GM10266 (cell line): Measurements from ENCODE around the gene RAB20.

Experiments
- DNase-seq: peaks from one replicate; pipeline ENCODE4 v3.0.0; 2012; ENCODE audit errors: extremely low spot score
- CTCF ChIP-seq: IDR thresholded peaks from 2 replicates; pipeline ENCODE4 v1.5.1; 2012; ENCODE audit warnings: mild to moderate bottlenecking, low read depth; ENCODE audit not compliant: control insufficient read depth, insufficient read depth; ENCODE audit errors: missing control alignments

The RAB20 gene

GRCh38 chr13:110565296-110565695 lies 3.8 kb upstream of the RAB20 start:
- peak; percentile 5 for DNase-seq

GRCh38 chr13:110564472-110564985 lies 3.0 kb upstream of the RAB20 start:
- no peak for TF ChIP-seq CTCF
- peak; percentile 3 for DNase-seq

More at GRCh38 chr13:110565296-110565695, 3.8 kb upstream of the RAB20 start:
- TF ChIP-seq CTCF, result no peak

GRCh38 chr13:110563463-110563774 lies 1.9 kb upstream of the RAB20 start:
- no peak for TF ChIP-seq CTCF
- DNase-seq, result no peak

- no peak for DNase-seq
- TF ChIP-seq CTCF, result no peak
These were observed 1.4 kb upstream of the RAB20 start for GRCh38 chr13:110562696-110563462.

- no peak for DNase-seq
- peak; percentile 2 for TF ChIP-seq CTCF
These were observed 595 bp upstream of the RAB20 start for GRCh38 chr13:110562036-110562597.

GRCh38 chr13:110560601-110561343 lies 750 bp downstream of the RAB20 start:
- no peak for TF ChIP-seq CTCF
- peak; percentile 52 for DNase-seq
